Activated T-cell treated with anti-CD3 and anti-CD28 coated beads, Interleukin-2, amount 50 U/mL, for 48 hours (primary cell): ENCODE data around the gene CHTF8.
A peak's percentile ranks its signal among the peaks of the same experiment; 100 is the strongest.
"Not testable (repeated sequence)": the region's sequence is repeated elsewhere in the genome, so short reads cannot be mapped to it uniquely, and the experiment has no call there.

Source experiments
- DNase-seq, 2 experiments: peaks; one replicate each; pipeline ENCODE4 v3.0.0-alpha.2; 2020

CHTF8 gene

GRCh38 chr16:69133373-69133954, 1.1 kb upstream of the CHTF8 start:
- no peak for DNase-seq

GRCh38 chr16:69131839-69132423, 457 bp downstream of the CHTF8 start:
- DNase-seq, result peak; percentile 79 to 85

GRCh38 chr16:69131167-69131838, 1.1 kb downstream of the CHTF8 start:
- DNase-seq, result no peak

GRCh38 chr16:69130461-69130860, 1.9 kb downstream of the CHTF8 start:
- DNase-seq, result no peak

- no peak for DNase-seq
Observed at GRCh38 chr16:69127966-69128510, 4.3 kb downstream of the CHTF8 start.

GRCh38 chr16:69126801-69127200, 5.6 kb downstream of the CHTF8 start:
- not testable (repeated sequence) for DNase-seq

GRCh38 chr16:69126221-69126620, 6.2 kb downstream of the CHTF8 start:
- no peak for DNase-seq

- DNase-seq, result not testable (repeated sequence)
Observed at GRCh38 chr16:69124961-69125360, 7.4 kb downstream of the CHTF8 start.

- not testable (repeated sequence) for DNase-seq
Observed at GRCh38 chr16:69124406-69124805, 8.0 kb downstream of the CHTF8 start.

GRCh38 chr16:69123910-69124309, 8.5 kb downstream of the CHTF8 start:
- DNase-seq, result peak; percentile 58 to 69

- DNase-seq, result no peak
Observed at GRCh38 chr16:69120096-69120664, 12.2 kb downstream of the CHTF8 start.

- DNase-seq, result no peak
Observed at GRCh38 chr16:69119536-69119935, 12.9 kb downstream of the CHTF8 start.

- no peak for DNase-seq
Observed at GRCh38 chr16:69118994-69119393, 13.4 kb downstream of the CHTF8 start.

GRCh38 chr16:69118468-69118867, 13.9 kb downstream of the CHTF8 start:
- no peak for DNase-seq

- DNase-seq, result no peak
Observed at GRCh38 chr16:69116906-69117305, 15.5 kb downstream of the CHTF8 start.

- no peak for DNase-seq
Observed at GRCh38 chr16:69116256-69116875, 16.0 kb downstream of the CHTF8 start.

GRCh38 chr16:69115837-69116236, 16.6 kb downstream of the CHTF8 start:
- DNase-seq, result no peak

- DNase-seq, result no peak
Observed at GRCh38 chr16:69115361-69115760, 17.0 kb downstream of the CHTF8 start.

- no peak for DNase-seq
Observed at GRCh38 chr16:69114976-69115355, 17.4 kb downstream of the CHTF8 start.

- DNase-seq, result no peak
Observed at GRCh38 chr16:69114346-69114975, 17.9 kb downstream of the CHTF8 start.

- no peak for DNase-seq
Observed at GRCh38 chr16:69113216-69113615, 19.2 kb downstream of the CHTF8 start.

- DNase-seq, result peak; percentile 67 to 73
Observed at GRCh38 chr16:69112285-69113129, 19.9 kb downstream of the CHTF8 start.
